ENCODE data around the gene CABLES2. TPM values are rescaled to one million over a fixed set of nuclear protein-coding genes. Genes with fewer than 3 reads are reported as not detected.

The CABLES2 gene
- total and polyA plus RNA-seq, 9 of the 15 experiments (the other 6 are each of a cell fraction or from before 2014, with no cell fraction given) = 0.46 to 4.2 (median 1.6) TPM

GRCh38 chr20:62390317-62391164, 16.5 kb downstream of the CABLES2 start:
- Histone ChIP-seq H3K9me1 (ENCODE audit: control insufficient read depth, insufficient read depth, low read length) (peaks cover 12% of the 10 kb centered on the region), H3K4me3 (no peak overlapping the region), H3K79me2 (ENCODE audit: control insufficient read depth, insufficient read depth, low read length) (peaks cover 43% of the 10 kb centered on the region), H3K4me2 (ENCODE audit: insufficient read depth, low read length) (no peak overlapping the region), H3K9ac (ENCODE audit: insufficient read depth in 1 of 2, low read depth in 2 of 2, low read length in 2 of 2) (peak overlapping the region in 1 of 2 experiments; percentile 78; a peak in 2 of 4 replicates), H3K27me3 (ENCODE audit: control insufficient read depth in 2 of 2, insufficient read depth in 2 of 2, low read length in 2 of 2) (no peaks in the 10 kb centered on the region), H3K9me3 (replicated peaks; ENCODE audit: control insufficient read depth, insufficient read depth, low read depth, low read length) (no peaks in the 10 kb centered on the region), H4K20me1 (replicated peaks; ENCODE audit: control insufficient read depth, insufficient read depth, low read length) (peaks cover 9% of the 10 kb centered on the region), H3K36me3 (ENCODE audit: control insufficient read depth, insufficient read depth, low read length) (peaks cover 41% of the 10 kb centered on the region), H3K27ac (ENCODE audit: extremely low read depth, low read depth, low read length) (no peak overlapping the region), H3K4me1 (replicated peaks in 1 of 2; ENCODE audit: control insufficient read depth in 2 of 2, insufficient read depth in 2 of 2, low read length in 2 of 2) (peaks cover 11 to 56% of the 10 kb centered on the region in 2 experiments; a peak in 4 of 5 replicates), H2AFZ (ENCODE audit: low read depth, low read length) (no peak overlapping the region)
- TF ChIP-seq FOS (IDR thresholded peaks at IDR 0.05; ENCODE audit: extremely low read depth, insufficient read length) = no peak
- peak; percentile 13; the same call in 1 of the 2 replicates for TF ChIP-seq NFIC (IDR thresholded peaks at IDR 0.05)
- peak; percentile 49 for TF ChIP-seq SUPT5H (IDR thresholded peaks at IDR 0.05)
- no peak for TF ChIP-seq DIDO1 (tag; IDR thresholded peaks at IDR 0.05; ENCODE audit: low read depth)
- TF ChIP-seq POLR2G (IDR thresholded peaks at IDR 0.05; ENCODE audit: low read depth, low read length) = peak; percentile 65
- peak; percentile 31; the same call in 1 of the 2 replicates for TF ChIP-seq POLR2A (conservative IDR thresholded peaks at IDR 0.05)
- TF ChIP-seq MYNN (IDR thresholded peaks at IDR 0.05) = 0 out of 2 replicates have a peak, but pooled peaks have one; percentile 4
- no peak for TF ChIP-seq MYNN (CRISPR knock-in tag; IDR thresholded peaks at IDR 0.05)
- TF ChIP-seq SNRNP70 (optimal IDR thresholded peaks at IDR 0.05; ENCODE audit: low read depth, low read length) = peak; percentile 5
- TF ChIP-seq ASH1L (IDR thresholded peaks at IDR 0.05; ENCODE audit: borderline replicate concordance, low read depth, partially characterized antibody) = no peak
- TF ChIP-seq RBFOX2 (IDR thresholded peaks at IDR 0.05; ENCODE audit: low read depth, low read length) = peak; percentile 24; the same call in 1 of the 2 replicates
- TF ChIP-seq TCF3 (CRISPR knock-in tag; IDR thresholded peaks at IDR 0.05) = no peak
- intact Hi-C loops (cut with micrococcal nuclease) (no loop called here), in situ Hi-C loops (cut with MboI) (no loop called here)
- 74% methylated on average over 21 of the region's 29 CpGs for WGBS (ENCODE audit: insufficient coverage, low coverage, missing lambda C conversion rate)
- DNase-seq (ENCODE audit: extremely low read depth in 1 of 4, low spot score in 3 of 4) (no peak), FAIRE-seq (no peak), ATAC-seq (no peak)
- ChIA-PET CTCF (ENCODE audit: low intra/inter-chr PET ratio) (no interaction called here), POLR2A (interaction anchor here (0.7 to 5.1 kb wide), 5 partner anchors 11 to 26 kb away, joined by 3 to 28 read pairs (median 4); no protein-coding TSS in a partner anchor)
- no TSS peak for BruUV-seq (replicated peaks)

All from K562 (cell line).